Fibroblast of lung (primary cell): ENCODE measurements around the gene ZNF221. TPM values are rescaled to one million over a fixed set of nuclear protein-coding genes. Genes with fewer than 3 reads are reported as not detected.
"Not testable (repeated sequence)": the region's sequence is repeated elsewhere in the genome, so short reads cannot be mapped to it uniquely, and the experiment has no call there.

ENCODE experiments used
- DNase-seq, 2 donors: peaks; one replicate each; pipeline versions ENCODE4 v3.0.0 to v3.0.0-alpha.2; 2010; ENCODE audit warnings: low read depth in 2 of 2
- H2AFZ ChIP-seq: 2 replicates; pipeline ENCODE4 v1.5.1; 2012; ENCODE audit warnings: low read length, control low read depth, inconsistent platforms
- H3K27ac ChIP-seq: 2 replicates; pipeline ENCODE4 v1.5.1; 2011; ENCODE audit warnings: low read length, control low read depth; ENCODE audit not compliant: insufficient read depth
- H3K27me3 ChIP-seq: 2 replicates; pipeline ENCODE4 v1.5.1; 2011; ENCODE audit warnings: mild to moderate bottlenecking, low read length; ENCODE audit not compliant: control insufficient read depth, insufficient read depth
- H3K36me3 ChIP-seq: 2 replicates; pipeline ENCODE4 v1.5.1; 2011; ENCODE audit warnings: low read length; ENCODE audit not compliant: control insufficient read depth, insufficient read depth
- H3K4me1 ChIP-seq: 2 replicates; pipeline ENCODE4 v1.5.1; 2011; ENCODE audit warnings: low read length; ENCODE audit not compliant: control insufficient read depth, insufficient read depth; ENCODE audit errors: extremely low read depth
- H3K4me2 ChIP-seq: 2 replicates; pipeline ENCODE4 v1.5.1; 2011; ENCODE audit warnings: low read length, control low read depth; ENCODE audit not compliant: insufficient read depth; ENCODE audit errors: extremely low read depth
- H3K4me3 ChIP-seq, 4 experiments: fragments of 200-600 bp in 1 of 4; sonication (generic) in 1 of 4; replicated peaks in 1 of 4; 2 replicates each; pipeline ENCODE4 v1.5.1; 2011 to 2016; ENCODE audit warnings: low read length in 4 of 4, low read depth in 3 of 4, mild to moderate bottlenecking in 3 of 4, control low read depth in 2 of 4, inconsistent platforms in 1 of 4, mixed read lengths in 1 of 4; ENCODE audit not compliant: insufficient read depth in 1 of 4; ENCODE audit errors: control extremely low read depth in 1 of 4
- H3K79me2 ChIP-seq: 2 replicates; pipeline ENCODE4 v1.5.1; 2012; ENCODE audit warnings: mild to moderate bottlenecking, low read length, inconsistent platforms; ENCODE audit not compliant: control insufficient read depth, insufficient read depth
- H3K9ac ChIP-seq: 2 replicates; pipeline ENCODE4 v1.5.1; 2011; ENCODE audit warnings: mild to moderate bottlenecking, low read length, control low read depth; ENCODE audit not compliant: insufficient read depth
- H3K9me3 ChIP-seq: 2 replicates; pipeline ENCODE4 v1.5.1; 2012; ENCODE audit warnings: low read depth, low read length; ENCODE audit not compliant: control insufficient read depth, insufficient read depth
- H4K20me1 ChIP-seq: 2 replicates; pipeline ENCODE4 v1.5.1; 2011; ENCODE audit warnings: low read length; ENCODE audit not compliant: control insufficient read depth, insufficient read depth; ENCODE audit errors: extremely low read depth
- CTCF ChIP-seq, 2 donors: IDR thresholded peaks in 1 of 2; conservative IDR thresholded peaks in 1 of 2; 1 replicate in 1 of 2; 2 replicates in 1 of 2; pipeline ENCODE4 v1.5.1; 2011 to 2012; ENCODE audit warnings: low read length in 2 of 2, control low read depth in 1 of 2, inconsistent platforms in 1 of 2, low read depth in 1 of 2, mild to moderate bottlenecking in 1 of 2
- EZH2 ChIP-seq: IDR thresholded peaks from 2 replicates; pipeline ENCODE4 v1.5.1; 2012; ENCODE audit warnings: low read length, control low read depth, mild to moderate bottlenecking; ENCODE audit errors: missing control alignments
- polyA plus RNA-seq, 2 donors: library from polyadenylated mRNA; depleted of rRNA in 1 of 2; stranded (reverse) in 1 of 2; unstranded in 1 of 2; fragments of >200 nt; gene quantifications; 2 replicates each; pipeline ENCODE4 v1.2.1, GENCODE V29; 2011 to 2012; ENCODE audit warnings: missing spikeins in 1 of 2
- total RNA-seq: library from RNA; depleted of rRNA; stranded (reverse); fragments of >200 nt; gene quantifications from 2 replicates; pipeline ENCODE4 v1.2.1, GENCODE V29; 2014

Gene ZNF221
- total and polyA plus RNA-seq, 2 donors (not counting 1 experiment from before 2014, with no cell fraction given) = 2.4 to 15.2 TPM

GRCh38 chr19:43940719-43941118 lies 10.3 kb upstream of the ZNF221 start:
- Histone ChIP-seq H3K9me3 (no peaks in the 10 kb centered on the region), H3K4me1 (no peaks in the 10 kb centered on the region), H4K20me1 (no peaks in the 10 kb centered on the region), H3K27me3 (no peaks in the 10 kb centered on the region), H3K36me3 (no peaks in the 10 kb centered on the region), H2AFZ (no peak overlapping the region), H3K4me2 (no peak overlapping the region), H3K27ac (no peak overlapping the region), H3K9ac (no peak overlapping the region), H3K4me3 (no peak overlapping the region), H3K79me2 (no peaks in the 10 kb centered on the region)
- TF ChIP-seq CTCF (conservative IDR thresholded peaks at IDR 0.05 in 1 of 2, IDR thresholded peaks at IDR 0.05 in 1 of 2; ENCODE audit: low read depth in 1 of 2, low read length in 2 of 2) (no peak), EZH2 (no peak)
- no peak for DNase-seq

- no peaks in the 10 kb centered on the region for H3K79me2 ChIP-seq
- H3K4me1 ChIP-seq = no peaks in the 10 kb centered on the region
- no peak overlapping the region for H3K4me2 ChIP-seq
- DNase-seq = no peak
- TF ChIP-seq EZH2 (no peak), CTCF (conservative IDR thresholded peaks at IDR 0.05 in 1 of 2, IDR thresholded peaks at IDR 0.05 in 1 of 2; ENCODE audit: low read depth in 1 of 2, low read length in 2 of 2) (no peak)
- no peak overlapping the region for H3K9ac ChIP-seq
- no peak overlapping the region for H3K4me3 ChIP-seq
- H3K36me3 ChIP-seq = no peaks in the 10 kb centered on the region
- H3K27ac ChIP-seq = no peak overlapping the region
- H2AFZ ChIP-seq = no peak overlapping the region
- H3K9me3 ChIP-seq = no peaks in the 10 kb centered on the region
- no peaks in the 10 kb centered on the region for H3K27me3 ChIP-seq
- no peaks in the 10 kb centered on the region for H4K20me1 ChIP-seq
Observed at GRCh38 chr19:43941209-43941608, 9.8 kb upstream of the ZNF221 start.

- not testable (repeated sequence) for H3K4me2 ChIP-seq, H3K4me1 ChIP-seq, H3K27me3 ChIP-seq, H3K27ac ChIP-seq, H3K9ac ChIP-seq, H3K79me2 ChIP-seq, DNase-seq, H3K9me3 ChIP-seq, H4K20me1 ChIP-seq, H3K4me3 ChIP-seq, H2AFZ ChIP-seq, H3K36me3 ChIP-seq
Observed at GRCh38 chr19:43947412-43947811, 3.6 kb upstream of the ZNF221 start.

GRCh38 chr19:43949803-43950202 lies 1.2 kb upstream of the ZNF221 start:
- not testable (repeated sequence) for H3K9ac ChIP-seq, H3K4me2 ChIP-seq, H2AFZ ChIP-seq, H4K20me1 ChIP-seq, H3K27me3 ChIP-seq, H3K9me3 ChIP-seq, H3K36me3 ChIP-seq, H3K4me1 ChIP-seq, DNase-seq, H3K4me3 ChIP-seq, H3K27ac ChIP-seq, H3K79me2 ChIP-seq
